ENCODE measurements around the gene GDI2. TPM values are rescaled to one million over a fixed set of nuclear protein-coding genes. Genes with fewer than 3 reads are reported as not detected.

Gene GDI2
- total RNA-seq, 1 donor from 2014 or later = 289 TPM

DNA sequence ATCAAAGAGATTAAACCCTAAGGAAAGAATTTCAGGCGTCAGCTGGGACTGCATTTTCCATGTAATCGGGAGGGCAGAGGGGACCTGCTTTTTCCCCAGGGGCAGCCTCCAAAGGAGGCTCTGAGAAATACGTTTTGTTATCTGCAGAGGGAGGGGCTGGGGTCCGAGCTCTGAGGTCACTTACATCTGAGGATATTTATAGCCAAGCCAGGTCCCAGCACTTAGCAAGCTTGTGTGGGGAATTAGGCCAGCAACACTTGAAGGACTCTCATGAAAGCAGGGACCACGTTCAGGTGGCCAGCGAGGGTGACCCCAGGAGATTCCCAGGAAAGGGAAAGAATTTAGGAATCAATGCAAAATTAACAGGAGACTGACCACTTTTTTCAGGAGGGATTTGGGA, 20.6 kb upstream of the GDI2 start:
- H3K4me1 Mint-ChIP-seq = peaks cover 30% of the 10 kb centered on the region
- ATAC-seq (ENCODE audit: low read depth) (no peak), DNase-seq (no peak)
- CTCF ChIA-PET = no interaction called here
- no peaks in the 10 kb centered on the region for H3K36me3 Mint-ChIP-seq (ENCODE audit: low read depth)
- no peaks in the 10 kb centered on the region for H3K9me3 Mint-ChIP-seq
- no peak overlapping the region for H3K4me3 Mint-ChIP-seq
- no peaks in the 10 kb centered on the region for H3K27me3 Mint-ChIP-seq
- POLR2A ChIA-PET = interaction anchor here (2.3 to 5.5 kb wide), 2 partner anchors 8 to 20 kb away, joined by 9 to 60 read pairs; partner anchors contain the start of gene GDI2
- H3K27ac Mint-ChIP-seq = no peak overlapping the region
- no peak for TF ChIP-seq CTCF (IDR thresholded peaks at IDR 0.05)
- intact Hi-C loops (cut with micrococcal nuclease) = no loop called here

DNA sequence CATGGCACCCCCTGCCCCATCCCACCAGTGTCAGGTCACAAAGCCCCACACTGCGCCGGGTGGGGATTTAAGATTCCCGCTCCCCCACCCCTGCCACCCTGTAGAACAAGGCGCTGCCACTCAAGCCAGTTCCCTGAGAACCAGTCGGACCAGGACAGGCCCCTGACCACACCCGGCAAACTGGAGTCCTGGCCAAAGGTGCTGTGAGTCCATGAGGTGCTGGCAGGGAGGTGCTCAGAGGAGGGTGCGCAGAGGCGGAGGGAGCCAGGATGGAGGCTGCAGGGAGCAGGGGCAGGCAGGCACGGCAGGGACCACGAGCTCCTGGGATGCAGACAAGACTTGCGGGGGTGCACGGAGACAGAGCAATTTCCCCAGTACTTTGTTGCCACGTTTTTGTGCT, 19.7 kb upstream of the GDI2 start:
- ChIA-PET POLR2A (interaction anchor here (0.7 to 5.5 kb wide), 3 partner anchors 9 to 19 kb away, joined by 5 to 60 read pairs (median 9); partner anchors contain the start of gene GDI2), CTCF (no interaction called here)
- intact Hi-C loops (cut with micrococcal nuclease) = no loop called here
- ATAC-seq (ENCODE audit: low read depth) (no peak), DNase-seq (no peak)
- Mint-ChIP-seq H3K4me3 (no peak overlapping the region), H3K27ac (no peak overlapping the region), H3K36me3 (ENCODE audit: low read depth) (no peaks in the 10 kb centered on the region), H3K27me3 (no peaks in the 10 kb centered on the region), H3K4me1 (peaks cover 21% of the 10 kb centered on the region), H3K9me3 (no peaks in the 10 kb centered on the region)
- TF ChIP-seq CTCF (IDR thresholded peaks at IDR 0.05) = no peak

DNA sequence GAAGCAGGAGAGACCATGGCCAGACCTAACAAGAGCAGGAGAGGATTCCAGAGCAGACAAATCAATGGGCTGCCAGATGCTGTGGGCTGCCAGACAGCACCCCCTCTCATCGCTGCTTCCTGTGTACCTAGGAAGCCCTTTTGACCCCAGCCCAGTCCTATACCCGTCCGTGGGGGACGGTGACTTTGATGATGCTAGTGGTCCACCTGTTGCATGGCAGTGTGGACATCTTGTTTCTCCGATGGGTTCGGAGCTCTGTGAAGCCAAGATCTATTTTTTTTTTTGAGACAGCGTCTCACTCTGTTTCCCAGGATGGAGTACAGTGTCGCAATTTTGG, 18.2 kb upstream of the GDI2 start:
- POLR2A ChIA-PET = interaction anchor here (1.3 to 5.5 kb wide), 6 partner anchors 11 to 46 kb away, joined by 3 to 60 read pairs (median 15); partner anchors contain the start of gene GDI2
- intact Hi-C loops (cut with micrococcal nuclease) = no loop called here
- H3K9me3 Mint-ChIP-seq = no peaks in the 10 kb centered on the region
- peaks cover 17% of the 10 kb centered on the region for H3K4me1 Mint-ChIP-seq
- no peak for TF ChIP-seq CTCF (IDR thresholded peaks at IDR 0.05)
- DNase-seq (no peak), ATAC-seq (ENCODE audit: low read depth) (no peak)
- CTCF ChIA-PET = interaction anchor here (1.2 kb wide), 1 partner anchor 42 kb away, joined by 3 read pairs; no protein-coding TSS in a partner anchor
- no peak overlapping the region for H3K4me3 Mint-ChIP-seq
- H3K27ac Mint-ChIP-seq = no peak overlapping the region
- no peaks in the 10 kb centered on the region for H3K27me3 Mint-ChIP-seq
- no peaks in the 10 kb centered on the region for H3K36me3 Mint-ChIP-seq (ENCODE audit: low read depth)

DNA sequence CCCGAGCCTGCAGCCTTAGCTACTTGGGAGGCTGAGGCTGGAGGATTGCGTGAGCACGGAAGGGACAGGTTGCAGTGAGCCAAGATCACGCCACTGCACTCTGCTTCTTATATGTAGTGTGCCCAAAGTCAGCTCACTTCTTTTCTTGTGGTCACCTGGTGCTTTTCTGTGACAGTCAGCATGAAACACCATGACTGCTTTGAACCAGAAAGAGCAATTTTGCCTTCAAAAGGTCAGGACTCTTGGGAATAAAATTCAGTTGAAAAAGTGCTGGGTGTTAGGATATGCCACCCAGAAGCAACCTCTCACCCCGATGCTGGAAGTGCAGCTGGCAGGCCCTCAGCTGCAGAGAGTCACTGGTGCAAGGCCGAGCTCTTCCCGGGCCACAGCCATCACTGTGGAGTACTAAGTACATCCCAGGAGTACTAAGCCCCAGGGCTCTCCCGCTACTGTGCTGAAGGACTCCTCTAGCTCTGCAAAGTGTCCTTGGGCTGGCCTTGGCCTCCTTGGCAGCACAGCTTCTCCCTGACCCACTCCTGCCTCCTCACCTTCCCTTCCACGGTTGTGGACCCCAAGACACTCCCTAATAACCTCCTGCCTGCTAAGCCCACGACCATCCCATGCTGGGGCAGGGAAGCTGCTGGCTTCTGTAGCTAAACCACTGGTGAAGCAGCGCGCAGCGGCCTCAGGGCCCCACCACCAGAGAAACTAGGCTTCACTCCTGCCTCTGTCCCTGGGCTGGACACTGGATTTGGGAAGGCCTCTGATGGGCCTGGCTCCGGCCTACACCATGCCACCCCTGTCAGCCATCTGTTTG, 17.6 kb upstream of the GDI2 start:
- POLR2A ChIA-PET = interaction anchor here (1.0 to 5.5 kb wide), 9 partner anchors 11 to 59 kb away, joined by 3 to 60 read pairs (median 10); partner anchors contain the start of genes ANKRD16, FBH1 and GDI2
- TF ChIP-seq CTCF (IDR thresholded peaks at IDR 0.05) = no peak

GRCh38 chr10:5829267-5829666, 16.0 kb upstream of the GDI2 start:
- no peaks in the 10 kb centered on the region for H3K9me3 Mint-ChIP-seq
- H3K27me3 Mint-ChIP-seq = no peaks in the 10 kb centered on the region
- no peak for DNase-seq
- H3K27ac Mint-ChIP-seq = no peak overlapping the region
- ATAC-seq (ENCODE audit: low read depth) = no peak
- H3K36me3 Mint-ChIP-seq (ENCODE audit: low read depth) = no peaks in the 10 kb centered on the region
- intact Hi-C loops (cut with micrococcal nuclease) = no loop called here
- H3K4me3 Mint-ChIP-seq = no peak overlapping the region
- TF ChIP-seq CTCF (IDR thresholded peaks at IDR 0.05) = no peak
- peaks cover 13% of the 10 kb centered on the region for H3K4me1 Mint-ChIP-seq
- ChIA-PET POLR2A (interaction anchor here (3.3 to 5.5 kb wide), 2 partner anchors 10 to 13 kb away, joined by 35 to 60 read pairs; no protein-coding TSS in a partner anchor), CTCF (interaction anchor here (1.2 kb wide), 1 partner anchor 10 kb away, joined by 3 read pairs; no protein-coding TSS in a partner anchor)

More for the DNA sequence above, 17.6 kb upstream of the GDI2 start:
- Mint-ChIP-seq H3K27me3 (no peaks in the 10 kb centered on the region), H3K4me1 (peaks cover 14% of the 10 kb centered on the region), H3K4me3 (no peak overlapping the region), H3K27ac (peak overlapping the region; percentile 63), H3K36me3 (ENCODE audit: low read depth) (no peaks in the 10 kb centered on the region), H3K9me3 (no peaks in the 10 kb centered on the region)
- peak; percentile 81 for ATAC-seq (ENCODE audit: low read depth)
- intact Hi-C loops (cut with micrococcal nuclease) = loop anchor here (1.0 kb wide), 2 partner anchors 9 to 12 kb away; no protein-coding TSS in a partner anchor
- no peak for DNase-seq
- CTCF ChIA-PET = interaction anchor here (1.2 kb wide), 2 partner anchors 12 to 42 kb away, joined by 3 read pairs; no protein-coding TSS in a partner anchor
